Brain pericyte (primary cell): Measurements from ENCODE around the gene B9D1.

ENCODE experiments used
- DNase-seq: peaks from one replicate; pipeline ENCODE4 v3.0.0-alpha.2; 2012; ENCODE audit warnings: low read depth, low spot score

Gene B9D1

GRCh38 chr17:19362277-19363113 is at the start of gene B9D1:
Gene B9D1 (minus strand): TSS chr17:19362723. CDS start chr17:19362569, 154 bp downstream.
- peak; percentile 79 for DNase-seq

- DNase-seq: no peak
Measured at GRCh38 chr17:19411631-19412030, 49.1 kb upstream of the B9D1 start.

- no peak for DNase-seq
Measured at GRCh38 chr17:19410875-19411620, 48.5 kb upstream of the B9D1 start, which contains the start of gene RNF112. Gene RNF112 (plus strand): TSS chr17:19411232. CDS start chr17:19411409, 177 bp downstream.

- no peak for DNase-seq
Measured at GRCh38 chr17:19410091-19410490, 47.6 kb upstream of the B9D1 start.

- no peak for DNase-seq
Measured at GRCh38 chr17:19409509-19409908, 47.0 kb upstream of the B9D1 start.

GRCh38 chr17:19409066-19409465 is 46.5 kb upstream of the B9D1 start:
- no peak for DNase-seq

- DNase-seq: no peak
Measured at GRCh38 chr17:19408346-19408710, 45.8 kb upstream of the B9D1 start.

GRCh38 chr17:19407601-19408345 is 45.2 kb upstream of the B9D1 start:
- no peak for DNase-seq

GRCh38 chr17:19405114-19405513 is 42.6 kb upstream of the B9D1 start:
- DNase-seq: no peak

- no peak for DNase-seq
Measured at GRCh38 chr17:19404264-19404663, 41.7 kb upstream of the B9D1 start.

GRCh38 chr17:19403021-19403420 is 40.5 kb upstream of the B9D1 start:
- DNase-seq: no peak

GRCh38 chr17:19402171-19402570 is 39.6 kb upstream of the B9D1 start:
- DNase-seq: no peak

GRCh38 chr17:19401321-19402010 is 38.9 kb upstream of the B9D1 start:
- DNase-seq: no peak

- no peak for DNase-seq
Measured at GRCh38 chr17:19399750-19400450, 37.4 kb upstream of the B9D1 start.

GRCh38 chr17:19398301-19399181 is 36.0 kb upstream of the B9D1 start:
- no peak for DNase-seq

- no peak for DNase-seq
Measured at GRCh38 chr17:19397556-19398041, 35.1 kb upstream of the B9D1 start.

GRCh38 chr17:19392303-19392702 is 29.8 kb upstream of the B9D1 start:
- no peak for DNase-seq

- no peak for DNase-seq
Measured at GRCh38 chr17:19391432-19391831, 28.9 kb upstream of the B9D1 start.

GRCh38 chr17:19390951-19391350 is 28.4 kb upstream of the B9D1 start:
- DNase-seq: no peak
